ENCODE results near the gene PRR5L.

DNA sequence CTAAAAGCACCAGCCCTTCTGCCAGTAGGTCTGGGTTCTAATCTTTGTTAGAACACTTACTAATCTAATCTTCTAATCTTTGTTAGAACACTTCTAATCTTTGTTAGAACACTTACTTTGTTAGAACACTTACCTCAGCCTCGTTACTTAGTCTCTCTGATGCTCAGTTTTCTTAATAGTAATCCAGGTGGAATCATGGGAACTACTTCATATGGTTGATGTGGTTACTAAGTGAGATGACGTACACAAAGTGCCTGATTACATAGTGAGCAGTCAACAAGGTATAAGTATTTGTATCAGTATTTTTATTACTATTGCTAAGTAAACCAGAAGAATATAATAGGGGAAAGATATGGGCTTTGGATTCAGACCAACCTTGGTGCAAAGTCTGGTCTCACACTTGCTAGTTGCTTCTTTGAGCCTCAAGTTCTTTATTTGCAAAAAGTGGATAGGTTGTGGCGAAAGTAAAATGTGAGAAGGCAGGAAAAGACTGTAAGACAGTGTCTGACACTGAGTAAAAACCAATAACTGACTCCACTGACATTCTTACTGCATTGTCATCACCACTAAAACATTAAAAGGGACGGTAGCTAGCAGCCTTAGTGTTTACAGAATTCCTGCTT lies 130.2 kb downstream of the PRR5L start:
- TF ChIP-seq, protein P1, sequence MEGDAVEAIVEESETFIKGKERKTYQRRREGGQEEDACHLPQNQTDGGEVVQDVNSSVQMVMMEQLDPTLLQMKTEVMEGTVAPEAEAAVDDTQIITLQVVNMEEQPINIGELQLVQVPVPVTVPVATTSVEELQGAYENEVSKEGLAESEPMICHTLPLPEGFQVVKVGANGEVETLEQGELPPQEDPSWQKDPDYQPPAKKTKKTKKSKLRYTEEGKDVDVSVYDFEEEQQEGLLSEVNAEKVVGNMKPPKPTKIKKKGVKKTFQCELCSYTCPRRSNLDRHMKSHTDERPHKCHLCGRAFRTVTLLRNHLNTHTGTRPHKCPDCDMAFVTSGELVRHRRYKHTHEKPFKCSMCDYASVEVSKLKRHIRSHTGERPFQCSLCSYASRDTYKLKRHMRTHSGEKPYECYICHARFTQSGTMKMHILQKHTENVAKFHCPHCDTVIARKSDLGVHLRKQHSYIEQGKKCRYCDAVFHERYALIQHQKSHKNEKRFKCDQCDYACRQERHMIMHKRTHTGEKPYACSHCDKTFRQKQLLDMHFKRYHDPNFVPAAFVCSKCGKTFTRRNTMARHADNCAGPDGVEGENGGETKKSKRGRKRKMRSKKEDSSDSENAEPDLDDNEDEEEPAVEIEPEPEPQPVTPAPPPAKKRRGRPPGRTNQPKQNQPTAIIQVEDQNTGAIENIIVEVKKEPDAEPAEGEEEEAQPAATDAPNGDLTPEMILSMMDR (IDR thresholded peaks at IDR 0.05): no peak
- TF ChIP-seq ZFX (IDR thresholded peaks at IDR 0.05; ENCODE audit: borderline replicate concordance): no peak

Data from 22Rv1 (cell line).